GM18508 (cell line): ENCODE results near the gene SH3PXD2B.

Experiments
- ATAC-seq: cut with Tn5 transposase; IDR thresholded peaks from one replicate; pipeline ENCODE4 v1.9.1; 2021; ENCODE audit warnings: moderate number of reproducible peaks; ENCODE audit not compliant: insufficient read depth, unreplicated experiment

The SH3PXD2B gene

GRCh38 chr5:172438319-172438668, 16.0 kb downstream of the SH3PXD2B start:
- ATAC-seq = no peak

- no peak for ATAC-seq
Observed at GRCh38 chr5:172437445-172438318, 16.6 kb downstream of the SH3PXD2B start.

DNA sequence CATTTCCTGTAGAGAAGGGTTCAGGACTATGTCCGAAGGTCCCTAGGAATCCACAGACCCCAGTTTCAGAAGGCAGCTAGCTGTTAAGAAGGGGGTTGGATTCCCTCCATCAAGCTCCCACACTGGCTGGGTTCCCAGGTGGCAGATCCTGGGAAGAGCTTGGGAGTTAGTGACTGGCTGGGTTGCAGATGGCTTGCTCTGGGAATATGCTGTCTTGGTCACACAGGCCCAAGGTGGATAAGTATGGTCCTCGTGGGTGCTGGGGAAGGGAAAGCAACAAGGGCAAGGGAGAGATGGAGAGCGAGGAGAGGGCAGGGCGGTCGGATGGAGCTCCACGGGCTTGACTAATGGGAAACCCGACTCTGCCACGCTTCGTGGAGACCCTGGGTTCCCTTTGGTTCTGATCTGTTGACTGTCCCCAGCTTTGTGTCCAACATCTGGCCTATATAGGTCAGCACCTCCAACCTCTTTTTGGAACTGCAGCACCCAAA, 17.4 kb downstream of the SH3PXD2B start:
- ATAC-seq = no peak

DNA sequence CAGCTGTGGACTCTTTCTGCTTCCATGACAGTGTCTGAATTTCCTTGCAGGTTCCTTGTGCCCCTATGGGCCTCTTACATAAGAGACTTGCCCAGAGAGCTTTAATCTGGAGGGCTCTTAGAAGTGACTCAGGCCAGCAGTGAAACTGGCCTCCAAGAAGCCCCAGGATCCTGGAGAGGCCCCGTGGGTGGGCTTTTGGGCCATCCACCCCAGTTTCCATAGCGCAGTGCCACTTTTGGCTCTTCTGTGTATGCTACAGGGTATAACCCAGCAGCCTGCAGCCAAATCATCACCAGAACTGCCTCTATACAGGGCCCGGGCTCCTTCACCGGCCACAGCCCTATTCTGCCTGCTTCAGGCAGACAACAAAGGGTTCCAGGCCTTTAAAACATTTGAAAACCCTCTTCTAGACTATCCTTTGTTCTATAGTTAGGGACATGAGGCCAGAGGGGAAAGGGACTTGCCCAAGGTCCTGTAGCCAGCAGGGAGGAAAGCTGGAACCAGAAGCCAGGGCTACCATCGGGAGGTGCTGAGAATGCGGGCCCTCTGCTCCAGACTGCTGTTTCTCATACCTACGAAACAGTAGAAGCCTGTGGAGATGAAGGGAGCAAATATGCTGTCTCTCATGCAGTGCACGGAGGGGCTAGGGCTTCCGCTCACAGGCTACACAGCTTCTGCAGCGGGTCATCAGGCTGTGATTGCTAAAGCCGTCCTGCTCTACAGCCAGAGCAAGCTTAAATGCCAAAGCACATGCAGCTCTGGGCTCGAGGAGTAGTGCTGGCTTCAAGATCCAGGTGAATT, 18.0 kb downstream of the SH3PXD2B start:
- ATAC-seq = no peak

DNA sequence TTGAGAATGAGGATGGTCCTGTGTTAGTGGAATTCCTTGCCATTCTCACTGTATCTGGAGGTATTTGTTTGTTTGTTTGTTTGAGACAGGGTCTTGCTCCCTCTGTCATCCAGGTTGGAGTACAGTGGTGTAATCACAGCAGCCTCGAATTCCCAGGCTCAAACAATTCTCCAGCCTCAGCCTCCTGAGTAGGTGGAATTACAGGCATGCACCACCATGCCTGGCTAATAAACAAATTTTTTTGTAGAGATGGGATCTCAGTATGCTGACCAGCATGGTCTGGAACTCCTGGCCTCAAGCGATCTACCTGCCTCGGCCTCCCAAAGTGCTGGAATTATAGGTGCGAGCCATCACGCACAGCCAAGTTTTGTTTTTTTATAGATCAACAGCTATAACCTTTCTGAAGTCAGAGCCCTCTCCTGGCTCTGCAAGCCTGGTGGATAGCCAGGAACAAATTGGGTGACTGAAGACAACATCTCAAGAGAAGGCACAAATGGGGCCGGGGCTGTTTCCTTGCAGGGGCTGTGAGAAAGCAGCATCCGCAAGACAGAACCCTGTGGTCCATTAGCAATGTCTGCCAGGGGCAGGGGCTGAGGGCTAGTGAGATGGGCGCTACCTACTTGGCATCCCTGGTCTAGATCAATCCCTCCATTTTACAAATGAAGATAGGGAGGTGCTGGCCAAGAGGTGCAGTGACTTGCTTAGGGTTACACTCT, 18.8 kb downstream of the SH3PXD2B start:
- no peak for ATAC-seq

- ATAC-seq = no peak
Observed at GRCh38 chr5:172434251-172434650, 20.1 kb downstream of the SH3PXD2B start.

DNA sequence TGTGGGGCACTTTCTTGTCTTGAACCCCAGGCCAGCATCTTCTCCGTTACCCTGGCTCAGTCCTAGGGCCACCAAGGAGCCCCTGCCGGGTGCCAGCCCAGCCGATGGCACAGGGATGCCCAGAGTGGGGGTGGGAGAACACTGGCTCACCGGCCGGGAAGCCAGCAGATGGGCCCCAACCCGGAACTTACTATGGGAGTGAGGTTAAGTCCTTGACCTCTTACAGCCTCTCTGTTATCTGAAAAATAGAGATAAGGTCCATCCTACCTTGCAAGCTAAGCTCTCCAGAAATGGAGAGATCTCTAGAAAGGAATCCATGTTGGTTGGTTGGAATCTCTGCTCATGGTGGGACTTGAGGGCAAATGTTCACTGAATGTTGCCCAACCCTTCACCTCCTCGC, 20.8 kb downstream of the SH3PXD2B start:
- no peak for ATAC-seq

- no peak for ATAC-seq
Observed at GRCh38 chr5:172433071-172433470, 21.3 kb downstream of the SH3PXD2B start.

DNA sequence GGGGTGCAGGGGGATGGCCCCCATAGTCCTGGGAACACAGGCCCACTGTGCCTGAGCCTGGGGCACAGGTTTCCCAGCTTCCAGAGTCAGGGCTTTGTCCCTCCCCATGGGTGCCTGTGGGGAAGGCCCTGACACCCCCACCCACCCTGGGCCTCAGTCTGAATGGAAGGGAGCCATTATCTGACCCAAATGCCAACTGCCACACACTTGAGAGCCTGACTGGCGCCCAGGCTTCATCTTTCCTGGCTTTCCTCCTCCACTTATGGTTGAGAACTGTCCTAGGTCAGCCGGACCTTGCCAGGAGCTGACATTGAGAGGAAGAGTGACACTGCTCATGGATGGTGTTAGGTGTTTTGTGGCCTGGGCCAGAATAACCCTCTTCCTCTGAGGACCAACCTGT, 24.0 kb downstream of the SH3PXD2B start:
- ATAC-seq = no peak

DNA sequence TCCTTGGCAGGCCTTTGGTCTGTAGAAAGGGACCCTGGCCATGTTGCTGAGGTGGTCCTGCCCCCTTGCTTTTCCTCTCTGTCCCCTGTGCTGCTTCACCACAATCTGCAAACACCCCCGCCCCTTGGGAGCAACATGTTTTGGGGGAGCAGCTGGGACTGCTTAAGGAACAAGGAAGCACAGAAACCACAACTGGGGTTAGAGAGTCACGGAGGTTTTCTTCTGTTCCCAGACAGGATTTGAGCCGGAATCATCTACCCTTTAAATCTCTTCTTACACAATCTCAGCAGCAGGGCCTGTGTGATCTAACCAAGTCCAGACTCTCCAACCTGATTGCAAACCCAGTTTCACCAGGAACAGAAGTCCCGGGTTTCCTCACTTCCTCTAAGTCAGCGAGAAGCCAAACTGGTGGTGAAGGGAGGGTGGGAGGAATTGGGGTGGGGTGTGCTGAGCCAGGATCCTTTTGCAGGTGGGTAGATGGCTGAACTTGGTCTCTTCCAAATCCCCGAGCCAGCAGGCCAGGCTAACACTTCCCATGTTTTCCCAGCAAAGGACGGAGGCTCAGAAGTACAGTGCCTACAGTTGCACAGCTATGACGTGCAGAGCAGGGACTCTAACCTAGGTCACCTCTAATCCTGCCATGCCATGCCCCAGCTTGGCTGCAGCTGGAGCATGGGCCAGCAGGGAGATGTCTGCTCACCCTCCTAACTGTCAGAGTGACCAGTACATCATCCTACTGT, 25.0 kb downstream of the SH3PXD2B start:
- ATAC-seq = no peak

- ATAC-seq = no peak
Observed at GRCh38 chr5:172428224-172429166, 25.8 kb downstream of the SH3PXD2B start.

- ATAC-seq = no peak
Observed at GRCh38 chr5:172427202-172427601, 27.1 kb downstream of the SH3PXD2B start.

GRCh38 chr5:172426086-172426485, 28.2 kb downstream of the SH3PXD2B start:
- no peak for ATAC-seq

DNA sequence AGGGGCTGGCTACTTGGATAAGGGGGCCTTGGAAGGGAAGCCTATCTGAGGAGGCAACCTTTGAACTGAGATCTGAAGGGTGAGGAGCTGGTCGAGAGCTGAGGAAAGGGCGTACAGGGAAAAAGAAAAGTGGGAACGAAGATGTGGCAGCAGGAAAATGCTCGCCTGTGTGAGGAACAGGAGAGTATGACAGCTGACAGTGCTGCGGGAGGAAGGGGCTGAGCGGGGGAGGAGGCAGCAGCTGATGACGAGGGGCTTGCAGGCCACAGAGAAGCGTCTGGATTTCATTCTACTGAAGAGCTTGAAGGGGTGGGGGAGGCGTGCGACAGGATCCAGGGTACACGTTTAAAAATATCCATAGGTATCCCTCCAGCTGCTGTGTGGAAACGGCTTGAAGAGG, 28.9 kb downstream of the SH3PXD2B start:
- no peak for ATAC-seq

GRCh38 chr5:172424808-172425207, 29.5 kb downstream of the SH3PXD2B start:
- ATAC-seq = no peak

DNA sequence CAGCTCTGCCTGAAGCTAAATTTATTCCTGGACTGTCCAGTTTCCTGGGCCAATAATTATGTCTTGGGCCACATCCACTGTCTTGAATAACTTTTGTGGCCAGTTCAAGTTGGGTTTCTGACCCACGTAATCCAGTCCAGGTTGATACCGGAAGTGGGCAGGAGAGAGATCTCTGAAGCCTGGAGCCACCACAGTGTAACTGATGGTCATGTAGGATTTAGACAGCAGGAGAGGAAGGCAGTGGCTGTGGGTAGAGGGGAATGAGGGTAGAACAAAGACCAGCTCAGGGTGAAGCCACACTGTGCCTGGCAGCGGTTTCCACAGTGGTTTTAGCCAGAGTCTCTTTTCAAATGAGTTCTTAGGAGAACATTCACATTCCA, 30.2 kb downstream of the SH3PXD2B start:
- no peak for ATAC-seq

DNA sequence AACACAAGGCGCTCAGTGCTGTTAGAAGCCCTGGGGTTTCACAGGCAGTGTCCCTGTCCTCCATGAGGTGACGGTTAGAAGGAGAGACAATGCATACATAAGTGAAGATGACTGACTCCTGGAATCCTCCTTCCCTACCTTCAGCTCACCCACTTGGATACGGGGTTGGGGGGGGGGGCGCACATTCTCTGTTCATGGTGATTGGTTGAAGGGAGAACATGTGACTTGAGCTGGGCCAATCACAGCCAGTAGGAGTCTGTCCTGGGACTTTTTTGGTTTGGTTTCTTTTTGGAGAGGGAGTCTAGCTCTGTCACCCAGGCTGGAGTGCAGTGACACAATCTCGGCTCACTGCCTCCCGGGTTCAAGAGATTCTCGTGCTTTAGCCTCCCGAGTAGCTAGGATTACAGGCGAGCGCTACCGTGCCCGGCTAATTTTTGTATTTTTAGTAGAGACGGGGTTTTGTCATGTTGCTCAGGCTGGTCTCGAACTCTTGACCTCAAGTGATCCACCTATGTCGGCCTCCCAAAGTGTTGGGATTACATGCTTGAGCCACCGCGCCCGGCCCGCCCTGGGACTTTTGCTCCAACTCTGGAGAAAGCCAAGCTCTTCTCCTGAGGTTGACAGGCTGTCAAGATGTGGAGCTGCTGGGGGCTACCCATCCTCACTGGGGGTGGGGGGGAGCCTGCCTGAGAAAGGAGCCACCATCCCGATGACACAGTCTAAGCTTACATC, 30.8 kb downstream of the SH3PXD2B start:
- ATAC-seq = no peak

GRCh38 chr5:172422255-172422654, 32.1 kb downstream of the SH3PXD2B start:
- ATAC-seq = no peak
